ENCODE measurements around the gene APOC3. TPM values are rescaled to one million over a fixed set of nuclear protein-coding genes. Genes with fewer than 3 reads are reported as not detected.

The APOC3 gene
- total RNA-seq, 1 donor from 2014 or later = not detected

DNA sequence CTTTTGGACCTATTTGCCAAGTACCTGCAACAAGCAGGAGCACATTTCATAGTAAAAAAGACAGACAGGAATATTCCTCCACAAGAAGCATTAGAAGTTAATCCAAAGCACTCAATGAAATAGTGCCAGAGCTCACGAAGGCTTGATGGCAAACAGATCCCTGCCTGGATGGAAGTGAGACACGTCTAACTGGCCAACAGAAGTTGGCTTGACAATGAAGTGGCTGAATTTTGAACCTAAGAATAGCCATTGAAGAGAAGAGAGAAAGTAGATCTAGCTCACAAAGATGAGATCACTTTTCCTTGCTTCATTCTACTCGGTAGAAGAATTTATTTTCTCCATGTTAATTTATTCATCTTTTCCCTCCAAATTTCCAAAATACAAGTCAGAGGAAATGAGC lies 38.4 kb downstream of the APOC3 start:
- Histone ChIP-seq H3K36me3 (ENCODE audit: control insufficient read depth in 3 of 3, insufficient read depth in 3 of 3, low read length in 3 of 3) (peaks cover 26 to 53% (median 40%) of the 10 kb centered on the region in 3 donors), H3K27ac (ENCODE audit: low read depth, low read length) (peak overlapping the region; percentile 51), H3K4me3 (ENCODE audit: low read length in 3 of 3) (no peak overlapping the region), H3K9ac (ENCODE audit: low read depth in 1 of 3, low read length in 3 of 3) (no peak overlapping the region), H3K4me1 (ENCODE audit: control insufficient read depth in 3 of 3, insufficient read depth in 3 of 3, low read length in 3 of 3) (peaks cover 30 to 36% (median 30%) of the 10 kb centered on the region in 3 donors), H3K27me3 (ENCODE audit: control insufficient read depth in 3 of 3, insufficient read depth in 3 of 3, low read length in 3 of 3) (no peaks in the 10 kb centered on the region), H3K9me3 (ENCODE audit: control insufficient read depth in 3 of 3, low read length in 3 of 3) (no peaks in the 10 kb centered on the region)

DNA sequence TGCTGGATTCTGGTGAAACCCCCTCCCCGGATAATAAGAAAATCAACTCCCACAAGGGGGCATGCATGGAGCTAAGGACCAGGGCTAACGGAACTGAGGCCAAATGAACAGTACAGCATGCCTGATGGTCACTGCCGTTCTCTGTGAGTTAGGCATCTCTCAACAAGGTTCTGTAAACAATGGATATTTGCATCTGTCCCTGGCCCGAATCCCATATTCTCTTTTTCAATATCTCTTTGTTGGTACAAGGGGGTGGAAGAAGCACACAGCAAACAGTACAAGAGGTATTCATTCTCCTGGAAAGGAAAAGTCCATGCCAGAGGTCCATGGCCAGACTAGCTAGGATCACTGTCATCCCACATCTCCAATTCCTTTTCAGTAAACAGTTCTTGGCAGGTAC lies 39.9 kb downstream of the APOC3 start:
- H3K4me1 ChIP-seq (ENCODE audit: control insufficient read depth in 3 of 3, insufficient read depth in 3 of 3, low read length in 3 of 3) = peaks cover 27 to 30% (median 28%) of the 10 kb centered on the region in 3 donors
- no peak overlapping the region for H3K27ac ChIP-seq (ENCODE audit: low read depth, low read length)
- H3K36me3 ChIP-seq (ENCODE audit: control insufficient read depth in 3 of 3, insufficient read depth in 3 of 3, low read length in 3 of 3) = peaks cover 30 to 55% (median 46%) of the 10 kb centered on the region in 3 donors
- no peak overlapping the region for H3K4me3 ChIP-seq (ENCODE audit: low read length in 3 of 3)
- no peak overlapping the region for H3K9ac ChIP-seq (ENCODE audit: low read depth in 1 of 3, low read length in 3 of 3)
- no peaks in the 10 kb centered on the region for H3K9me3 ChIP-seq (ENCODE audit: control insufficient read depth in 3 of 3, low read length in 3 of 3)
- H3K27me3 ChIP-seq (ENCODE audit: control insufficient read depth in 3 of 3, insufficient read depth in 3 of 3, low read length in 3 of 3) = no peaks in the 10 kb centered on the region

DNA sequence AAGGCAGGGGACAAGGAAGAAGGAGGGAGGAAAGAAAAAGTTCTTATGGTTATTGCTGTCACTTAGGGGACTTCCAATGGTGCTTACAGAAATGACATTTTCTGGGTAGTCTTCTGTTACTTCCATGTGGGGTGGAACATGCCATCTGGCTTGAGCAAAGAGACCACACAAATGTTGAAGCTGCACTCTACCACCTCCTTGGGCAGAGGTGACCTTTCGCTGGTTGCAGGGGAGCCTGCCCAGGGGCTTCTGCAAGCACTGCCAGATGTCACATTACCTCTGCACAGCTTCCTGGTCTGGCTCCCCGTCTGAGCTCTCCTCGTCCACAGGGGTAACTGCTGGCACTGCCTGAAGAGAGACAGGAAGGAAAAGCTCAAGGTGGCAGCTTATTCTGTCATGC lies 40.3 kb downstream of the APOC3 start:
- Histone ChIP-seq H3K9ac (ENCODE audit: low read depth in 1 of 3, low read length in 3 of 3) (no peak overlapping the region), H3K27ac (ENCODE audit: low read depth, low read length) (no peak overlapping the region), H3K9me3 (ENCODE audit: control insufficient read depth in 3 of 3, low read length in 3 of 3) (no peaks in the 10 kb centered on the region), H3K27me3 (ENCODE audit: control insufficient read depth in 3 of 3, insufficient read depth in 3 of 3, low read length in 3 of 3) (no peaks in the 10 kb centered on the region), H3K36me3 (ENCODE audit: control insufficient read depth in 3 of 3, insufficient read depth in 3 of 3, low read length in 3 of 3) (peaks cover 31 to 55% (median 47%) of the 10 kb centered on the region in 3 donors), H3K4me3 (ENCODE audit: low read length in 3 of 3) (no peak overlapping the region), H3K4me1 (ENCODE audit: control insufficient read depth in 3 of 3, insufficient read depth in 3 of 3, low read length in 3 of 3) (peaks cover 22 to 26% (median 24%) of the 10 kb centered on the region in 3 donors)

DNA sequence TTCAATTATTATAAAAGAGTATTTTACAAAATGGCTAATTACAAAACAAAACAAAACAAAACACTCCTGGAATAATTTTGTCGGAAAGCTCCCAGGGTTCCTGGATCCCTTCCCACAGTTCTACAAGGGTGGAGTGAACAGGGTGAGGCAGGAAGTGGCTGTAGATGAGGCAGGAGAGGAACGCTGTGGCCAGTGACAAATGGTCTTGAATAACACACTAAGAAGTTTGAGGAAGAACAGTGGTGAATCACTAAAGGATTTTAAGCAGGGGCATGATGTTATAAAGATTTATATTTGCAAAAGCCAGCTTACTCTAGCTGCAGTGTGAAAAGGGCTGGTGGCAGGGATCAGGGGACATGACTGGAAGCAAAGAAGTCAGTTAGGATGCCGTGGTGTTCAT lies 41.5 kb downstream of the APOC3 start:
- Histone ChIP-seq H3K27me3 (ENCODE audit: control insufficient read depth in 3 of 3, insufficient read depth in 3 of 3, low read length in 3 of 3) (no peaks in the 10 kb centered on the region), H3K36me3 (ENCODE audit: control insufficient read depth in 3 of 3, insufficient read depth in 3 of 3, low read length in 3 of 3) (peaks cover 34 to 54% (median 51%) of the 10 kb centered on the region in 3 donors), H3K9me3 (ENCODE audit: control insufficient read depth in 3 of 3, low read length in 3 of 3) (no peaks in the 10 kb centered on the region), H3K4me3 (ENCODE audit: low read length in 3 of 3) (no peak overlapping the region), H3K4me1 (ENCODE audit: control insufficient read depth in 3 of 3, insufficient read depth in 3 of 3, low read length in 3 of 3) (peaks cover 20 to 21% (median 20%) of the 10 kb centered on the region in 3 donors), H3K9ac (ENCODE audit: low read depth in 1 of 3, low read length in 3 of 3) (no peak overlapping the region), H3K27ac (ENCODE audit: low read depth, low read length) (no peak overlapping the region)

DNA sequence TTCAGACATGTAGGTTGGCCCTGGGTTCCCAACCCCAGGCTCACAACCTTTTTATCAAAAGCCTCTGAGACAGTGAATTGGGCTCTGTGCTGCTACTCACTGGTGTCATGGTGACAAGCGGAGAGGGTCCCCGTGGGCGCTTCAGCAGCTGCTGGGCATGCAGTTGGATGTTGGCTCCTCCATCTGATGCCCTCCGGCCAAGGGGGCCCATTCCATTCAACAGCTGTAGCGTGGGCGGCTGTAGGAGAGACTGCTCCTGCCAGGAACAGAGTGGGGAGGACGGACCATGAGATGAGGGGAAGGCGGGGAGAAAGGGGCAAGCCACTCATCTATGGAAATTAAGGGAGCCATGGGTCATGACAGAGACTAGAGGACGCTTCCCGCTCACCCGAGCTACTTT lies 43.7 kb downstream of the APOC3 start:
- no peak overlapping the region for H3K4me3 ChIP-seq (ENCODE audit: low read length in 3 of 3)
- peaks cover 2 to 12% (median 10%) of the 10 kb centered on the region in 3 donors for H3K4me1 ChIP-seq (ENCODE audit: control insufficient read depth in 3 of 3, insufficient read depth in 3 of 3, low read length in 3 of 3)
- H3K9me3 ChIP-seq (ENCODE audit: control insufficient read depth in 3 of 3, low read length in 3 of 3) = no peaks in the 10 kb centered on the region
- H3K27ac ChIP-seq (ENCODE audit: low read depth, low read length) = no peak overlapping the region
- H3K36me3 ChIP-seq (ENCODE audit: control insufficient read depth in 3 of 3, insufficient read depth in 3 of 3, low read length in 3 of 3) = peaks cover 29 to 51% (median 47%) of the 10 kb centered on the region in 3 donors
- no peaks in the 10 kb centered on the region for H3K27me3 ChIP-seq (ENCODE audit: control insufficient read depth in 3 of 3, insufficient read depth in 3 of 3, low read length in 3 of 3)
- H3K9ac ChIP-seq (ENCODE audit: low read depth in 1 of 3, low read length in 3 of 3) = no peak overlapping the region

DNA sequence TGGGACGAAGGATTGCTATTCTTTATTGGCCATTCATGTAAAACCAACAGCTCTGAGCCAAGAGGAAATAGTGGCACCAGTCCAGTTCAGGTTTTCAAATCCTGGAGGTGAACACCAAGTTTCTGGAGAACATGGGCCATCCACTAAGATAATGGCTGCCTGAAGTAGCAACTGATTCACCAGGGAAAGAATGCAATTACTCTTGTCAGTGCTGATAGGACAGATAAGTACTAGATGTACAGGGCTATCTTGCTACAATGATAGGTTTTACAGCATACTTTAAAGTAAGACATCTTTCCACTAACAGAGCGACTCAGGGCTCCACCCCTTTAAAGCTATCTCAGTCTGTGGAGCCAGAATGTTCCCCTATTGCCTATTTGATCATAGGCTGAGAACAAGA lies 44.5 kb downstream of the APOC3 start:
- H3K9me3 ChIP-seq (ENCODE audit: control insufficient read depth in 3 of 3, low read length in 3 of 3) = no peaks in the 10 kb centered on the region
- H3K27ac ChIP-seq (ENCODE audit: low read depth, low read length) = no peak overlapping the region
- peaks cover 29 to 51% (median 47%) of the 10 kb centered on the region in 3 donors for H3K36me3 ChIP-seq (ENCODE audit: control insufficient read depth in 3 of 3, insufficient read depth in 3 of 3, low read length in 3 of 3)
- no peak overlapping the region for H3K9ac ChIP-seq (ENCODE audit: low read depth in 1 of 3, low read length in 3 of 3)
- peaks cover 0 to 5% (median 2%) of the 10 kb centered on the region in 3 donors for H3K4me1 ChIP-seq (ENCODE audit: control insufficient read depth in 3 of 3, insufficient read depth in 3 of 3, low read length in 3 of 3)
- no peaks in the 10 kb centered on the region for H3K27me3 ChIP-seq (ENCODE audit: control insufficient read depth in 3 of 3, insufficient read depth in 3 of 3, low read length in 3 of 3)
- H3K4me3 ChIP-seq (ENCODE audit: low read length in 3 of 3) = no peak overlapping the region

DNA sequence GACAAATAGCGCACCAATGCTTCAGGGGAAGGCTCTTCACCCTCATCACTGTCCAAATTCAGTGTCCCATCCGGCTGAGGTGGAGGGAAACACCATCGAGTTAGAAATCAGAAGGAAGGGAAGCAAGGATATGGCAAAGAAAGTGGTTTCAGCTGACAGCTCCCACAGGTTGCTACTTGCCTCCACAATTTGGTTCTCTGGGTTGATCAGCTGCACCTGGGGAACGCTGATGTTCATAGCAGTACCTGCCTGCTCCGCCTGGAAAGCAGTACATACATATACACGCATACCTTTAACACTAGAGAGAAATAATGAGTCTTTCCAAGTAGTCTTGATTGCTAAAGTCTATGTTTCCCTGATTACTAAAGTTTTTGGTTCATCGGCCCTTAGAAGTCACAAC lies 45.5 kb downstream of the APOC3 start:
- no peaks in the 10 kb centered on the region for H3K27me3 ChIP-seq (ENCODE audit: control insufficient read depth in 3 of 3, insufficient read depth in 3 of 3, low read length in 3 of 3)
- H3K36me3 ChIP-seq (ENCODE audit: control insufficient read depth in 3 of 3, insufficient read depth in 3 of 3, low read length in 3 of 3) = peaks cover 22 to 44% (median 42%) of the 10 kb centered on the region in 3 donors
- H3K4me3 ChIP-seq (ENCODE audit: low read length in 3 of 3) = no peak overlapping the region
- no peaks in the 10 kb centered on the region for H3K9me3 ChIP-seq (ENCODE audit: control insufficient read depth in 3 of 3, low read length in 3 of 3)
- no peak overlapping the region for H3K9ac ChIP-seq (ENCODE audit: low read depth in 1 of 3, low read length in 3 of 3)
- H3K27ac ChIP-seq (ENCODE audit: low read depth, low read length) = no peak overlapping the region
- peaks cover 0 to 4% (median 2%) of the 10 kb centered on the region in 3 donors for H3K4me1 ChIP-seq (ENCODE audit: control insufficient read depth in 3 of 3, insufficient read depth in 3 of 3, low read length in 3 of 3)

DNA sequence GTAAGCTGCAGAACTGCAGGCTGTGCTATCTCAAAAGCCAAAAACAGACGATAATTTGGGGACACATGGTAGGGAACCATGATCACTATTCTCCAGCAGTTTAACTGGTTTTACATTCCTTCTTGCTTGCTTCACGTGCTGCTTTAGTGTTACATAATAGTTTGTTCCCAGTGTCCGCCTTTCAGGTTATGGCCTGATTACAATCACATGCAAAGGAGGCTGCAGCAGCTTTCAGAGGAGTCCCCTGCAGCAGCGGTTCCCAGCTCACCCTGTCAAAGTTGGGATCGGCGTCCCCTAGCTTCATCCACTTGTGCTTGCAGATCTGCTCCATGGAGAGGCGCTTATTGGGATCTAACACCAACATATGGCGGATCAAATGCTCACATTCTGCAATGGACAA lies 46.9 kb downstream of the APOC3 start:
- no peak overlapping the region for H3K27ac ChIP-seq (ENCODE audit: low read depth, low read length)
- H3K9ac ChIP-seq (ENCODE audit: low read depth in 1 of 3, low read length in 3 of 3) = no peak overlapping the region
- no peak overlapping the region for H3K4me3 ChIP-seq (ENCODE audit: low read length in 3 of 3)
- H3K9me3 ChIP-seq (ENCODE audit: control insufficient read depth in 3 of 3, low read length in 3 of 3) = no peaks in the 10 kb centered on the region
- H3K27me3 ChIP-seq (ENCODE audit: control insufficient read depth in 3 of 3, insufficient read depth in 3 of 3, low read length in 3 of 3) = no peaks in the 10 kb centered on the region
- peaks cover 16 to 38% (median 36%) of the 10 kb centered on the region in 3 donors for H3K36me3 ChIP-seq (ENCODE audit: control insufficient read depth in 3 of 3, insufficient read depth in 3 of 3, low read length in 3 of 3)
- peaks cover 2 to 6% (median 5%) of the 10 kb centered on the region in 3 donors for H3K4me1 ChIP-seq (ENCODE audit: control insufficient read depth in 3 of 3, insufficient read depth in 3 of 3, low read length in 3 of 3)

DNA sequence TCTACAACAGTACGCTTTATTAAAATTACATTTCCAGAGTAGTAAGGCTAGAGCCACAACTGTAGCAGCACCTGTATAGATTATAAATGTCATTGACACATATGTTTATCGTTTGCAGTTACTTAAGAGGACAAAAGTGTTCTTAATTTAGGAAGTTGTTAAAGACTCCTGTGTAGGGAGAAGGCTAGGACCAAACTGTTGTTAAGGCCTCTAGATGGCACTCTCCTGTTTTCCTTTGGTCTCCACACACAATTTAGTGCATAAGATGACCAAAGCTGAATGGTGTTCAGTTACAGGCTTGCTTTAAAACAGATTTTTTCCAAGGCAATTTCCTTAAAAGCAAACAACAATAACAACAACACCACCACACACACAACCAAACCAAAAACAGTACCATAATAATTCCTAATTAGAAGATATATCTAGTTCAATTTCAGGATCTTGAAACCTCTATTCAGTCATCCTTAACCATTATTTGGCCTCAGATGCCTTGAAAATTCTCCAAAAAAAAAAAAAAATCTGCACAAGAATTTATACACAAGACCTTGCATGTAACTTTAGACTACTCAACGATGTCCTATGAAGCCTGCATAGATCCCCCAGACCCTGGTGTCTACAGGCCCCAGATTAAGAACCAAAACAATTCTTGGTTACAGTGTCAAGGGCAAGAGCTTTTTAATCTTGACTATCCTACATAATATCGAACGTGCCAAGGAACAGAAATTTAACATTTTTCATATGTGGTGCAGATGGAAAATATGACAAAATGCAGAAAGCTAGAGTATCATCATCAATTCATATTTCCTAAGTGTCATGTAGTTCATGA lies 50.3 kb downstream of the APOC3 start:
- H3K4me3 ChIP-seq (ENCODE audit: low read length in 3 of 3) = no peak overlapping the region
- H3K9ac ChIP-seq (ENCODE audit: low read depth in 1 of 3, low read length in 3 of 3) = no peak overlapping the region
- no peak overlapping the region for H3K27ac ChIP-seq (ENCODE audit: low read depth, low read length)
- H3K27me3 ChIP-seq (ENCODE audit: control insufficient read depth in 3 of 3, insufficient read depth in 3 of 3, low read length in 3 of 3) = no peaks in the 10 kb centered on the region
- H3K36me3 ChIP-seq (ENCODE audit: control insufficient read depth in 3 of 3, insufficient read depth in 3 of 3, low read length in 3 of 3) = peaks cover 3 to 13% (median 6%) of the 10 kb centered on the region in 3 donors
- peaks cover 2 to 5% (median 4%) of the 10 kb centered on the region in 3 donors for H3K4me1 ChIP-seq (ENCODE audit: control insufficient read depth in 3 of 3, insufficient read depth in 3 of 3, low read length in 3 of 3)
- no peaks in the 10 kb centered on the region for H3K9me3 ChIP-seq (ENCODE audit: control insufficient read depth in 3 of 3, low read length in 3 of 3)

DNA sequence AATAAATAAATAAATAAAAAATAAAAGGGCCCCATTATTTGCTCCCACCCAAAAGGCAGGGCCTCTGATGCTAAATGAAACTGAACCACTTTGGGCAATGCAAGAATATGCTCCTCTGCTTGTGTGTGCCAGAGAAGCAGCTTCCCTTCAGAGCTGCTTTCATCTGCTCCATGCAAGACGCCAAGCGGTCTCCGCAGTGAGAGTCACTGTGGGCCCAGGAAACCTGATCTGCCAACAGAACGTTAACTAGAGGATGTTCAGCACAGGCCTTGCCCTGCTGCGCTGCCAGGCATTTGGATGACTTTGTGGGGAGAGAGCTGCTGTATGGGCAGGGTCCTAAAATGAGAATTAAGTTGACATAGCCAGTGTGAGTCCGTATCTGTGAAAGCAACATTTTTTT lies 51.4 kb downstream of the APOC3 start:
- peaks cover 0 to 5% (median 3%) of the 10 kb centered on the region in 3 donors for H3K36me3 ChIP-seq (ENCODE audit: control insufficient read depth in 3 of 3, insufficient read depth in 3 of 3, low read length in 3 of 3)
- no peaks in the 10 kb centered on the region for H3K27me3 ChIP-seq (ENCODE audit: control insufficient read depth in 3 of 3, insufficient read depth in 3 of 3, low read length in 3 of 3)
- no peak overlapping the region for H3K9ac ChIP-seq (ENCODE audit: low read depth in 1 of 3, low read length in 3 of 3)
- H3K4me3 ChIP-seq (ENCODE audit: low read length in 3 of 3) = no peak overlapping the region
- H3K4me1 ChIP-seq (ENCODE audit: control insufficient read depth in 3 of 3, insufficient read depth in 3 of 3, low read length in 3 of 3) = peaks cover 2 to 9% (median 4%) of the 10 kb centered on the region in 3 donors
- no peak overlapping the region for H3K27ac ChIP-seq (ENCODE audit: low read depth, low read length)
- H3K9me3 ChIP-seq (ENCODE audit: control insufficient read depth in 3 of 3, low read length in 3 of 3) = no peaks in the 10 kb centered on the region
